Eye (tissue), 1 donor: Measurements from ENCODE around the gene CYB561A3.
A peak's percentile ranks its signal among the peaks of the same experiment; 100 is the strongest.

Source experiments
- DNase-seq: peaks from one replicate; pipeline ENCODE4 v3.0.0-alpha.2; 2015

CYB561A3 gene

GRCh38 chr11:61369372-61370348 is 8.0 kb upstream of the CYB561A3 start:
- no peak for DNase-seq

GRCh38 chr11:61368646-61369045 is 7.0 kb upstream of the CYB561A3 start:
- no peak for DNase-seq

DNA sequence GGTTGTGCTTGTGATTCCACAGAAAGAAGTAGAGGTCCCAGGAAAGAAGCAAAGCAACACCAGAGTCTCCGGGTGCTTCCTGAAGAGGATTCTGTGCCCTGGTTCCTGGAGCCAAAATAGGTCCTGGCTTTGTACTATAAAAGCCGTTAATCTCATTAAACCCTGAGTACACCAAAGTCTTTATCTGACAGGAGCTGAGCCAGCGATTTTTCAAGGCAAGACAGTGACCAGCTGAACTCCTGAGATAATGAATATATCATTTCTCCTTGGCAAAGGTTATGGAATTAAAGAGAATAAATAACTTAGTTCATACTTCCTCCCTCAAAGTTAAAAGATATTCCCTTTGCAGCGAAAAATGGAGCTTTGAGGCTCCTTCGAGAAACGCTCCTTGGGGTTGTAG is 5.7 kb upstream of the CYB561A3 start:
- DNase-seq, result no peak

DNA sequence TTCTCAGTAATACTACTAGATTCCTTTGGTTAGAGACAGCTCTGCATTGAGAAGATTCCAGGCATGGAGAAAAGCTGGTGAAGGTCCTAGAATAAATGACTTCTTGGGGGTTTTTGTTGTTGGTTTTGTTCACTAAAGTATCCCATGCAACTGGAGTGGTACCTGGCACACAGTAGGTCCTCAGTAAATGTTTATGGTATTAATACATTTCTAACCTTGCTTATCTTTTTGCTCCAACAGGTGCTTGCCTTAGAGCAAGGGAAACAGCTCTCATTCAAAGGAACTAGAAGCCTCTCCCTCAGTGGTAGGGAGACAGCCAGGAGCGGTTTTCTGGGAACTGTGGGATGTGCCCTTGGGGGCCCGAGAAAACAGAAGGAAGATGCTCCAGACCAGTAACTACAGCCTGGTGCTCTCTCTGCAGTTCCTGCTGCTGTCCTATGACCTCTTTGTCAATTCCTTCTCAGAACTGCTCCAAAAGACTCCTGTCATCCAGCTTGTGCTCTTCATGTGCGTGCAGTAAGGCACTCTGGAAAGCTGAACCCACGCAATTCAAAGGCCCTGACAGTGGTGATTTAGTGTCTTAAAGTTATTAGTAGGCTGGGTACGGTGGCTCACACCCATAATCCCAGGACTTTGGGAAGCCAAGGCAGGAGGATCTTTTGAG is 2.5 kb upstream of the CYB561A3 start:
- DNase-seq, result no peak

GRCh38 chr11:61362542-61362875 is 827 bp upstream of the CYB561A3 start:
- no peak for DNase-seq

DNA sequence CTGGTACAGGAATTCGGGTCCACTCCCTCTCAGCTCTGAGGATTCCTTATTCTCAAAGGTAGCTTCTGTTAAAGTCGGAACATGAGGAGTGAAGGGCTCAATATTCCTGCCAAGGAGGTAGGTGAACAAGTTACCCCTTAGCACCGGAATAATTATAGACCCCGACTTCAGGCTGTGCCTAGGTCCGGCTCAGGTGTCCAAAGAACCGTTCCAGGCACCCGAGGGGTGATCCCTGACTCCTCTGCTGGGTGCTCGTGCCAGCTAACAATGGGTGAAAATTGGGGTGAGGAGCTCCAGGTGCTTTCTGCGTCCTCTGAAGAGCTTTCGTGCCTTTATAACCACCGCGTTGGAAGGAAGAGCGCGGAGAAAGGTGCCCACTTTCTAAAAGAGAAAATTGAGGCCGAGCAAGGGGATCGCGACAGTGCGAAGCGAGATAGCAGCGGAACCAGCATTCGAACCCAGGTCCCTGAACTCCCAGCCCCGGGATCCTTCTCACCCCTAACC is 393 bp downstream of the CYB561A3 start:
- no peak for DNase-seq

- DNase-seq, result no peak
Measured at GRCh38 chr11:61359516-61359915, 2.2 kb downstream of the CYB561A3 start.

DNA sequence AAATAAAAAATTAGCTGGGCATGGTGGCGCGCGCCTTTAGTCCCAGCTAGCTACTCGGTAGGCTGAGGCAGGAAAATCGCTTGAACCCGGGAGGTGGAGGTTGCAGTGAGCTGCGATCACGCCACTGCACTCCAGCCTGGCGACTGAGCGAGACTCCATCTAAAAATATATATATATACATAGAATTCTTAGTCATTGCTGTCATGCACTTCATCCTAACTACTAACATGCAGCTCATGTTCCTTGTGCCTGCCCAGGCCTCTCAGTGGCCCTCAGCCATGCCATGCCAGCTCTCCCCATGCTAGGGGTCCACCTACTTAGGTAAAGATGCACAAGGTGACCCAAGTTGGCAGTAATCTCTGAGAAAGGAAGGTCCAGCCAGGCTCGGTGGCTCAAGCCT is 3.1 kb downstream of the CYB561A3 start:
- no peak for DNase-seq

DNA sequence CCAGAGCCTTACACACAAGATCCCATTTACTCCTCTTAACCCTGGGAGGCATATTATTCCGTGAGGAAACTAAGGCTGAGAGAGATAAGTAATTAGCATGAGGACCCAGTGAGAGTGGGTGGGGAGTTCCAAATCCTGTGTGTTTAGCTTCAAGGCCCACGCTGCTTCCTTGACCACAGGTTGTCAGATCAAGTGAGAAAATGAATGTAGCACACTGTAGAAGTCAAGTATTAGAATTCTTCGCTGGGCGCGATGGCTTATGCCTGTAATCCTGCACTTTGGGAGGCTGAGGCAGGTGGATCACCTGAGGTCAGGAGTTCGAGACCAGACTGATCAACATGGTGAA is 3.8 kb downstream of the CYB561A3 start:
- no peak for DNase-seq

- no peak for DNase-seq
Measured at GRCh38 chr11:61357233-61357893, 4.3 kb downstream of the CYB561A3 start.

DNA sequence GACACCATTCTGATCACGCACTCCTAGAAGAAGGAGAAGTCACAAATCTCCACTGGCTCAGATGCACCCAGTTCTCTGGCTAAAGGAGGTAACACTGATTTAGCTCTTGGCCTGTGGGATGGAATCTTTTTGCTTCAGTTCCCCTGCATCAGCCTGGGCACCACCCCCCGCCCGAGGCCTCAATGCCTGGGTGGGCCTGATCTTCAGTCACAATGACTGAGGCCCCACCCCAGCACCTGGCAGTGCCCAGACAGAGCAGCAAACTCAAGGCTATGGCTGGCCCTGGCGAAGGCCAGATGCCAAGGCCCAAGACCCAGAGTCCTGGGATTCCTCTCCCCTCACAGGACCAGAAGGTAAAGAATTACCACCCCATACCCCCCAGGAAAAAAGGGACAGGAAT is 5.0 kb downstream of the CYB561A3 start:
- DNase-seq, result no peak

- DNase-seq, result no peak
Measured at GRCh38 chr11:61354208-61354607, 7.5 kb downstream of the CYB561A3 start.

DNA sequence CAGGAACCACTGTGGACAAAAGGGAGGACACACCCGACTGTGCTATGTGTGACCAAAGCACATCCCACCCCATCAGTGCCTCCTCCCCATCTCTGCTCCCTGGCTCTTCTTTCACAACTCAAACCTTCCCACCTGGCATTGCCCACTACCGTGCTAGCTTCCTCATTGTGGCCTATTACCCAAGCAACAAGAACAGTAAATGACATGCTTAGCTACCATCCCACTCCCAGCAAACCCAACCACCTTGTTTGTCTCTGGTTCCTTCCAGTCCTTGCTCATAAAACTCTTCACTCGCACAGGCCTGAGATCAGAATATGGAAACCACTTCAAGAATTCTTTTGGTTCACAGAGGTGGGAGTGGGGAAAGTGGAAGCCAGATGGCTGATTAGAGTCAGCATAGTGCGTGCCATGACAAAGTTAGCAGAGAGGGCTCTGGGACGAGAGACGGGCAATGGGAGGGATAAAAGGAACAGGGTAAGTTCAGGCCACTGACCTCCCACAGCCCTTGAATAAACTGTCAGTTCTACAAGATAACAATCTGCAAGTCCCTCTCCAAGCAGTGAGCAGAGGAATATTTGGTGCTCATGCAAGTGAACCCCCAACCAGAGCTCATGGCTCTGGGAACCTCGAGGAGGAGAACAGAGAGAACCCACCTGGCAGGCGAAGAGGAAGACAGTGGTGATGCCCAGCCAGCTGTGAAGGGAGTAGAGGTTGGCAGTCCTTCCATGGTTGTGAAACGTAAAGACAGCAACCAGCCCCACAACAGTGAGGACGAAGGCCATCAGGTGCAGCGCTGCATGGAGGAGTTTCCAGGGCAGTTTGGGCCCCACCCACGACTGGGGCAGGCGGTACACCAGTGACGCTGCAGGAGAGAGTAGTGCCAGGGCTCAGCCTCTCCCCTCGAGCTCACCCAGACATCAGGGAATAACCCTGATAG is 8.3 kb downstream of the CYB561A3 start:
- no peak for DNase-seq

DNA sequence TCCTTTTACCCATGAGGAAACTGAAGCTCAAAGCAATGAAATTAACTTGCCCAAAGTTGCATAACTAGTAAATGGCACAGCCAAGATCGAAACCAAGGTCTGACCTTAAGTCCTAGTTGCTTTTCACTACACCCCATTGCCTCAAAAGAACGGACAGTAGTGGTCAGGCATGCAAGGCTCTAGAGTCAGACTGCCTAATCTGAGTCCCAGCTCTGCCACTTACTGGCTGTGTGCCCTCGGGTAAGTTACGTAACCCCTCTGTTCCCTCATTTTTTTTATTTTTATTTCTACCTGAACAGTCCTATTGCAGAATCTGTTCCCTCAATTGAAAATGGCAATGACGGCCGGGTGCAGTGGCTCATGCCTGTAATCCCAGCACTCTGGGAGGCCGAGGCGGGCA is 9.6 kb downstream of the CYB561A3 start:
- DNase-seq, result no peak

DNA sequence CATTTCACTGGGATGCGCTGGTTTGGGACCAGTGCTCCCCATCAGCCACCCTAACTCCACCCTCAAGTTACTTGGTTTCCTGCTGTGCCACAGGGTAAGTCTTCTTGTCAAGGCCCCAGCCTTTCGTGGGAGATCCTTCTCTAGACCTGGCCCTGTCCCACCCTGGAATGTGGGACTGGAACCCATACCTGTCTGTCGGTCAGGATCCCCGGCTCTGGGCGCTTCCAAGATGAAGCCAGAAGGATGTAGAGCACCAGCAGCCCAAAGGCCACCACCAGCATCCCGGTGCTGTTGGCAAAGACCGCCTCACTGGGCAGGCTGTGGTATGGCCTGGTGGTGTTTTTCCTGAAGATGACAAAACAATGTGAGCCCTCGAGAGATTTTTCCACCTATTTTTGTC is 10.9 kb downstream of the CYB561A3 start:
- DNase-seq, result no peak

GRCh38 chr11:61350336-61350735 is 11.3 kb downstream of the CYB561A3 start:
- no peak for DNase-seq

- no peak for DNase-seq
Measured at GRCh38 chr11:61349916-61350315, 11.8 kb downstream of the CYB561A3 start.

GRCh38 chr11:61349189-61349751 is 12.4 kb downstream of the CYB561A3 start:
- no peak for DNase-seq

- DNase-seq, result no peak
Measured at GRCh38 chr11:61347916-61348461, 13.7 kb downstream of the CYB561A3 start.

DNA sequence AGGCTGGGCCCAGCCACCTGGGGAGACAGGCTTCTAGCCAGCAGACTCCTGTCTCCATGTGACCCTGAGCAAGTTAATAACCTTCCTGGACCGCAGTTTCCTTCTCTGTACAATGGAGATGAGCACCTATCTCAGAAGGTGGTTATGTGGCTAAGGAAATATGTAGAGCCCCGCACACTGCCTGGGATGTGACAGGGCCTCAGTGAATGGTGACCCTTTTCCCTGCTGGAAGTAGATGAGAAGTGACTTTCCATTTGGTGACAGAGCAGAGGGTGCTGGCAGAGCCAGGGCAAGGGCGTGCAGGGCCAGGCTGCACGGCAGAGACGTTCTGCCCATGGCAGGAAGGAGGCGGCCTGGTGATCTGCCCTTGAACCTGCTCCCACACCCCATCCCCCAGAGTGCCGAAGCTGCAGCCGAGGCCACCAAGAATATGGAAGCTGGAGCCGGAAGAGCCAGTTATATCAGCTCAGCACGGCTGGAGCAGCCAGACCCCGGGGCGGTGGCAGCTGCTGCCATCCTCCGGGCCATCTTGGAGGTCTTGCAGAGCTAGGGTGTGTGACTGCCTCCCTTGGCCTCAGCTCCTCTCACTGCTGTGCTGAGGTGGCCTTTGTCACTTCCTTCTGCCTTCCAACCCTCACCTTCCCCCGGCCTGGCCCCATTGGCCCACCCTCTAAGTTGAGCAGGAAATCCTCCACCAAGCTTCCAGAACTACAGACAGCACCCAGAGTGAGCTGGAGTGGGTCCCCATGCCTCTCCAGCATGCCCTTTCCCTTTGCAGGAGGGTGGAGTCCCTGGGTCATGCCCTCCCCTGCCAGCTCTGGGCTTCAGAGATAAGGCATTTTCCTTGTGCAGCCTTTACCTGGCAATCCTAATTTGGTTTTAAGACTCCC is 15.5 kb downstream of the CYB561A3 start:
- no peak for DNase-seq

- DNase-seq, result peak; percentile 30
Measured at GRCh38 chr11:61345170-61345610, 16.5 kb downstream of the CYB561A3 start.
